GM21786 (cell line): ENCODE data around the gene NBL1.

Experiments
- ATAC-seq: cut with Tn5 transposase; IDR thresholded peaks from one replicate; pipeline ENCODE4 v1.9.1; 2021; ENCODE audit not compliant: unreplicated experiment

NBL1 gene

GRCh38 chr1:19645411-19646251 is 1.5 kb downstream of the NBL1 start:
- ATAC-seq = no peak

GRCh38 chr1:19646377-19647319 is 2.5 kb downstream of the NBL1 start:
- ATAC-seq = no peak

- ATAC-seq = no peak
Observed at GRCh38 chr1:19647643-19648042, 3.5 kb downstream of the NBL1 start.

DNA sequence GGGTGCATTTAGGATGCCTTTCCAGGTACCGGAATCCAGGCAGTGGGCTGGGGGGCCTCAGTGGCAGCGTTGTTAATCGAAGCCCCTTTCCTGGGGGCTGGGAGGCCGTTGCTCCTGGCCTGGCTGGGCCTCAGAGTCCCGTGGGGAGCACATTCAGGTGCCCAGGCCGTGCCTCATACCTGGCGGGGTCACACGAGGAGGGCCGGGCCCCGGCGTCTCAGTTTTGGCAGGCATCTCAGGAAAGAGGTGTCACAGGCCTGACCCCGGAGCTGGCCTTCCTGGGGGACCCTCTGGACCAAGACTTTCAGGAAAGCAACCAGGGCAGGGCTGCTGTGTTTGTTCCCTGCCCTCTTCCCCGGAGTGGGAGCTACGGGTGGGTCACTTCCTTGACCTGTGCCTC is 4.1 kb downstream of the NBL1 start:
- no peak for ATAC-seq

DNA sequence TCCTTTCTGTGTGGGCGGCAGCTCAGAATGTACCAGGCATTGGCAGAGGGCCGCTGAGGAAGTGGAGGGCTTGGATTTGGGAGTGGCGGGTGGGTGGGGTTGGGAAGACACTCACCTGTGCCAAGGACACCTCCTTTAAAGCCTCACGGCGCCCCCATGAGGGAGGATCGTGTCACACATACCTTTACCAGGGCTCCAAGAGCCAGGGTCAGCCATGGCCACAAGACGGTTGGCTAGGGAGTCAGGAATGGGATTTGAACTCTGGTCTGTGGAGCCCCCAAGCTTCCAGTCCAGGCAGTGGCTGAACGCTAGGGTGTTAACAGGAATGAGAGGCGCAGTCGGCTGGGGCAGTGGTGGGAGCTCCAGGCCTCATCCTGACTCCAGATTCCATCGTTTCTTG is 4.6 kb downstream of the NBL1 start:
- no peak for ATAC-seq

GRCh38 chr1:19650416-19651140 is 6.5 kb downstream of the NBL1 start:
- ATAC-seq = no peak

DNA sequence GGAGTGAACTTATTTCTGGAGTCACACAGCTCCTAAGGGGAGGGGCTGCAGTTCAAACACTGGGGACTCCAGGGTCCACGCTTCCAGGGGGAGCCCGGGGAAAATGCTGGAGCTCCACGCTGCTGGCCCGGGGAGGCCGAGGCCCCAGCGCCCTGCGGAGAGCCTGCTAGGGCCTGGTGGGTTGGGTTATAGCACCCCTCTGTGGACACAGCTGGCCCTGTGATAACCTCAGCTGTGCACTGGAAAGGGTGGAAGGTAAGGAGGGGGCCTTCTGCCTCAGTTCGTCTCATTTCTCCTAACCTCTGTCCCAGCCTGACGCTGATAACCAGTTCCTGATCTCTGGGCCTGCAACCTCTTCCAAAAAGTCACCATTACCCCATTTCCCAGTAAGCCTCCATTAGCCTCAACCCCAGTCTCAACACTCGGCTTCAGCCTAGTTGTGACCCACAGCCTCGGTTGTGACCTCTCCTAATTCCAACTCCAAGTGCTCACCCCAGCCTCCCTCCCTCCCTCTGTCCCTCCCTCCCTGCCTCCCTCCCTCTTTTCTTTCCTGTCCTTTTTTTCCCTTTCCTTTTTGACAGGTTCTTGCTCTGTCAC is 7.1 kb downstream of the NBL1 start:
- no peak for ATAC-seq

GRCh38 chr1:19654386-19654785 is 10.3 kb downstream of the NBL1 start:
- ATAC-seq = no peak

DNA sequence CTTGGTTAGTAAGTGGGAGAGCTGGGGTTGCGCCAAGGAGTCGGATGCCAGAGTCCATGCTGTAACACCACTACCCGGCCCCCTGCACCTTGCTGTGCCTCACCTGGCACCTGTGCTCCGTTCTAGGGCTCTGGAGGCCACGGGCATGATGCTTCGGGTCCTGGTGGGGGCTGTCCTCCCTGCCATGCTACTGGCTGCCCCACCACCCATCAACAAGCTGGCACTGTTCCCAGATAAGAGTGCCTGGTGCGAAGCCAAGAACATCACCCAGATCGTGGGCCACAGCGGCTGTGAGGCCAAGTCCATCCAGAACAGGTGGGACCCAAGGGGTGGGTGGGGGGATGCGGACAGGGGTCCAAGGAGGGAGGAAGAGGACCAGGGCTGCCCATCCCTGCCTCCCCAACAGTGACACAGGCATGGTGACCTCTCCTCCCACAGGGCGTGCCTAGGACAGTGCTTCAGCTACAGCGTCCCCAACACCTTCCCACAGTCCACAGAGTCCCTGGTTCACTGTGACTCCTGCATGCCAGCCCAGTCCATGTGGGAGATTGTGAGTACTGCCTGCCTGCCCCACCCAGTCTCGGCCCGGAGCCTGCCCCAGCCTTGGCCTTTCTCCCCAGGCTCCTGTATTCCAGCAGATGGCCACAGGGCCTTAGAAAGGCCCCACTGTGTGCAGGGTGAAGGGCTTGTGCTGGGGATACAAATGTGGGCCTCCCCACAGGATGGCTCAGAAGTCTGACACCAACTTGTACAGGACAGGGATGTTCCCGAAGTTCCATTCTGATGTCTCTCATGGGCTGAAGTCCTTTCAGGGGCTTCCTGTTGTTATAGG is 11.0 kb downstream of the NBL1 start:
- ATAC-seq = no peak

DNA sequence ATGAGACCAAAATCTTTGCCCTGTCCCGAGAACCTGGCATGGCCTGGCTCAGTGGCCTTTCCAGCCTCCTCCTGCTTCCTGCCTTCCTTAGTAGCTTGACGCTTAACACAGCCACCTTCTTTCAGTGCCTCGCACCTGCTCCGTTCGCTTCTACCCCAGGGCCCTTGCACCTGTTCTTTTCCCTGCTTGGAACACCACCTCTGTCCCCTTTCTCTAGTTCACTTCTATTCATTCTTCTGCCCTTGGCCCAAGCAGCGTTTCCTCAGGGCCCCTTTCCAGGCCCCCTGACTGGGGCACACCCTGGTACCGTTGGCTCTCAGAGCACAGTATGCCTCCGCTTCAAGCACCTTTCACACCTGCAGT is 11.6 kb downstream of the NBL1 start:
- no peak for ATAC-seq

GRCh38 chr1:19656134-19656779 is 12.1 kb downstream of the NBL1 start:
- ATAC-seq = no peak

GRCh38 chr1:19656780-19657466 is 12.8 kb downstream of the NBL1 start:
- ATAC-seq = no peak

DNA sequence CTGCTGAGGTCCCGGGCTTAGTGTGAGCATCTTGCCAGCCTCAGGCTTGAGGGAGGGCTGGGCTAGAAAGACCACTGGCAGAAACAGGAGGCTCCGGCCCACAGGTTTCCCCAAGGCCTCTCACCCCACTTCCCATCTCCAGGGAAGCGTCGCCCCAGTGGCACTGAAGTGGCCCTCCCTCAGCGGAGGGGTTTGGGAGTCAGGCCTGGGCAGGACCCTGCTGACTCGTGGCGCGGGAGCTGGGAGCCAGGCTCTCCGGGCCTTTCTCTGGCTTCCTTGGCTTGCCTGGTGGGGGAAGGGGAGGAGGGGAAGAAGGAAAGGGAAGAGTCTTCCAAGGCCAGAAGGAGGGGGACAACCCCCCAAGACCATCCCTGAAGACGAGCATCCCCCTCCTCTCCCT is 13.4 kb downstream of the NBL1 start:
- ATAC-seq = no peak

DNA sequence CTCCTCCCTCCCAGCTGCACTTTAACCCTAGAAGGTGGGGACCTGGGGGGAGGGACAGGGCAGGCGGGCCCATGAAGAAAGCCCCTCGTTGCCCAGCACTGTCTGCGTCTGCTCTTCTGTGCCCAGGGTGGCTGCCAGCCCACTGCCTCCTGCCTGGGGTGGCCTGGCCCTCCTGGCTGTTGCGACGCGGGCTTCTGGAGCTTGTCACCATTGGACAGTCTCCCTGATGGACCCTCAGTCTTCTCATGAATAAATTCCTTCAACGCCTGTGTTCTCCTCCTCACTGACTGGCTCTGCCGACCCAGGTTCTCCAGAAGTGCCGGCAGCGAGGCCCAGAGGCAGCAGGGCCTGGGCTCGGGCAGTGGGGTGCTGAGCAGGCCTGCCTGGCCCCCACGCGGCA is 14.1 kb downstream of the NBL1 start:
- no peak for ATAC-seq

DNA sequence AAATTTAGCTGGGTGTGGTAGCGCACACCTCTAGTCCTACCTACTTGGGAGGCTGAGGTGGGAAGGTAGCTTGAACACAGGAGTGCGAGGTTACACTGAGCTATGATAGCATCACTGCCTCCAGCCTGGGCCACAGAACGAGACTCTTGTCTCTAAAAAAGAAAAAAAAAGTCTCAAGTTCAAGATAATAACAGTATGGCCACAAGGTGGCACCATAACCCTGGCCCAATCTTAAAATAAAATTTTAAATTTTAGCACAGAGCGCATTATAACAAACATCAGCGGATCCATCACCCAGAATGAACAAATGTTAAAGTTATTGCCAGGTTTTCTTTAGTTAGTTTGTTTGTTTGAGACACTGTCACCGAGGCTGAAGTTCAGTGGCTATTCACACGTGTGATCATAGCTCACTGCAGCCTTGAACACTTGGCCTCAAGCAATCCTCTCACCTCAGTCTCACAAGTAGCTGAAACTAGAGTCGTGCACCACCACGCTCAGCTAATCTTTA is 17.7 kb downstream of the NBL1 start:
- no peak for ATAC-seq

DNA sequence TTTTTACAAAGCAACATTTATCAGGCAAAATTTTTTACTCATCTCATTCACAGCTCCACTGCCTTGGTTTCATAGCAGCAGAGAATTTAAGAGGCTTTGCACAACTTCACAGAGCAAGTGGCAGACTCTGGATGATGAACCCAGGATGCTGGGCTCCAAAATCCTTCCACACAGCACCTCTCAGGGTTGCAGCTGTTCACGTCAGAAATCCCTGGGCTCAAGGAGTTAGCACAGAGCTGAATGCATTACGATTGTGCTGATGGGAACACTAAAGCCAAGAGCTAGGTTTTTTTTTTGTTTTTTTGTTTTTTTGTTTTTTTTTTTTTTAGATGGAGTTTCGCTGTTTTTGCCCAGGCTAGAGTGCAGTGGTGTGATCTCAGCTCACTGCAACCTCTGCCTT is 18.2 kb downstream of the NBL1 start:
- ATAC-seq = no peak

DNA sequence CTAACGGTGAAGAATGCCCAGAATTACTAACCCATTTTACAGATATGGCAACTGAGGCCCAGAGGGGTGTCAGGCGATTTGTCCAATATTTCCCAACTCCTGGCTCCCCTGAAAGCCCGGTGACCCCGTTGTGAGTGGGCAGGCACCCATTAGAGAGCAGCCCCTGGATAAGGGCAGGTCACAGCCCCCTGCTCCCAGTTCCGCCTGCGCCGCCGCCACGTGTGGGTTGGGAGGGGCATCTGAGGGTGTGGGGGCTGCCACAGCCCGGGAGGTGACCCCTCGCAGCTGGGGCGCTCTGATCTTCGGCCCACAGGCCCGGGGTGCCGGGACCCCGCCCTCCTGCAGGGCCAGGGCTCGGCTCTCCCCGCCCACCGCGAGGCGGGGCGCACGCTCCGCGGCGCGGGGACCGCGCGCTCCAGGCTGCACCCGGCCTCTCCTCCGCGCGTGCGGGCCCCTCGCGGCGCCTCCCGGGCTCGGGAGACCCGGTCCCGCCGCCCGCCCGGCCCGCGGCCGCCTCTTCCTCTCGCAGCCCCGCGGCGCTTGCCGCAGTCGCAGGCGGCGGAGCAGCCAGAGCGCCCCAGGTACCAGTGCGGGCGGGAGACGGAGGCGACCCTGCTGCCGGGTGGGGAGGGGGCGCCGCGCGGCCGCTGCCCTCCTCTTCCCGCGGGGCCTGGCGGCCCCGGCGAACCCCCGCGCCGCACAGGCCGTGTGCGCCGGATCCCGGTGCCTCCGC is 20.5 kb downstream of the NBL1 start, which contains the start of gene HTR6:
HTR6 (plus strand) TSS at position 423 of the 733 bp plus-strand sequence. CDS start 879 bp downstream, outside the sequence.
- ATAC-seq = no peak

DNA sequence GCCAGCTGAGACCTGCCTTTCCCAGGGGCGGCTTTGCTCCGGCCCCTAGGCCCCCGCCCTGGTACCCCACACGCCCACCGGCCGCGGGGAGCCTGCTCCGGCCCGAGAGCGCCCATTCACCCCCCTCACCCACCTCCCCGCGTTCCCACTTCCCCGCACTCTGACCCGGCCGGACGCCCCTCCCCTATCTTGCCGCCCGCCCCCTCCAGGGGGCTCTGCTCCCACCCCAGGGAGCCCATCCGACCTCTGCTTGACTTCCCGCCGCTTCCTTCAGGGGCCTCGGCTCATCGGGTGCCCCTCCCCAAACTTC is 21.0 kb downstream of the NBL1 start:
- ATAC-seq = no peak
